OCI-LY7 (cell line): ENCODE data around the gene TLNRD1.

ENCODE experiments used
- CTCF ChIP-seq: fragments of 200-600 bp; sonication (generic); conservative IDR thresholded peaks from 2 replicates; pipeline ENCODE4 v1.5.1; 2014; ENCODE audit warnings: mild to moderate bottlenecking, antibody characterized with exemption, low read length, moderate library complexity, mixed read lengths
- EZH2phosphoT487 ChIP-seq: fragments of 200-600 bp; sonication (generic); IDR thresholded peaks from 2 replicates; pipeline ENCODE4 v1.6.1; 2018; ENCODE audit warnings: low read depth, borderline replicate concordance, mild to moderate bottlenecking, mixed run types, antibody characterized with exemption, low read length, moderate library complexity, mixed read lengths

- TF ChIP-seq CTCF (no peak), EZH2phosphoT487 (no peak)
These were observed 30.5 kb downstream of the TLNRD1 start for GRCh38 chr15:81031203-81031602.
